GM12878 (cell line): ENCODE data around the gene COG1. TPM values are rescaled to one million over a fixed set of nuclear protein-coding genes. Genes with fewer than 3 reads are reported as not detected.
A peak's percentile ranks its signal among the peaks of the same experiment; 100 is the strongest.

ENCODE experiments used
- CBX5 ChIP-seq: sonication (generic); IDR thresholded peaks from 2 replicates; pipeline ENCODE4 v1.6.1; 2016; ENCODE audit warnings: low read depth, moderate library complexity, mild to moderate bottlenecking, inconsistent platforms
- CHD2 ChIP-seq: IDR thresholded peaks from 2 replicates; pipeline ENCODE4 v1.6.1; 2011; ENCODE audit warnings: low read depth, low read length, improper control_type of control experiment, borderline replicate concordance
- DPF2 ChIP-seq: fragments of 450-650 bp; IDR thresholded peaks from 2 replicates; pipeline ENCODE4 v1.6.1; 2017; ENCODE audit warnings: mild to moderate bottlenecking
- ETV6 ChIP-seq, 2 experiments: fragments of 450-650 bp in 1 of 2; IDR thresholded peaks in 1 of 2; conservative IDR thresholded peaks in 1 of 2; 2 replicates each; pipeline ENCODE4 v1.6.1; 2014; ENCODE audit warnings: antibody characterized with exemption in 1 of 2, borderline replicate concordance in 1 of 2, low read depth in 1 of 2, mild to moderate bottlenecking in 1 of 2, moderate library complexity in 1 of 2
- EZH2 ChIP-seq: IDR thresholded peaks from 2 replicates; pipeline ENCODE4 v1.6.1; 2012; ENCODE audit warnings: low read depth, mild to moderate bottlenecking, control low read depth, inconsistent platforms, low read length, borderline replicate concordance; ENCODE audit not compliant: control insufficient read depth
- FOS ChIP-seq: IDR thresholded peaks from 3 replicates; pipeline ENCODE4 v1.6.1; 2011; ENCODE audit warnings: borderline replicate concordance; ENCODE audit not compliant: insufficient read length; ENCODE audit errors: extremely low read depth
- LARP7 ChIP-seq: fragments of 450-650 bp; IDR thresholded peaks from 2 replicates; pipeline ENCODE4 v1.6.1; 2017; ENCODE audit warnings: mild to moderate bottlenecking
- NBN ChIP-seq: fragments of 450-650 bp; IDR thresholded peaks from 2 replicates; pipeline ENCODE4 v1.6.1; 2016
- NR2C1 ChIP-seq: fragments of 450-650 bp; IDR thresholded peaks from 2 replicates; pipeline ENCODE4 v1.6.1; 2017; ENCODE audit warnings: antibody characterized with exemption, mild to moderate bottlenecking, moderate library complexity
- POLR2AphosphoS5 ChIP-seq: IDR thresholded peaks from 2 replicates; pipeline ENCODE4 v1.6.1; 2011; ENCODE audit warnings: mild to moderate bottlenecking, low read length, inconsistent platforms
- SIX5 ChIP-seq: IDR thresholded peaks from 2 replicates; pipeline ENCODE4 v1.6.1; 2011; ENCODE audit warnings: mild to moderate bottlenecking, low read depth, low read length, moderate library complexity; ENCODE audit not compliant: severe bottlenecking
- SPI1 ChIP-seq: IDR thresholded peaks from 2 replicates; pipeline ENCODE4 v1.6.1; 2011; ENCODE audit warnings: low read depth, mild to moderate bottlenecking, low read length, moderate library complexity, borderline replicate concordance; ENCODE audit not compliant: insufficient read depth
- STAT1 ChIP-seq: fragments of 450-650 bp; conservative IDR thresholded peaks from 2 replicates; pipeline ENCODE4 v1.6.1; 2014; ENCODE audit warnings: antibody characterized with exemption, mild to moderate bottlenecking
- STAT3 ChIP-seq: IDR thresholded peaks from 2 replicates; pipeline ENCODE4 v1.6.1; 2011; ENCODE audit warnings: low read depth, low read length, improper control_type of control experiment
- TBL1XR1 ChIP-seq: IDR thresholded peaks from 2 replicates; pipeline ENCODE4 v1.6.1; 2012; ENCODE audit warnings: low read depth, low read length, improper control_type of control experiment
- TCF3 ChIP-seq: IDR thresholded peaks from 2 replicates; pipeline ENCODE4 v1.6.1; 2012; ENCODE audit warnings: low read depth, mild to moderate bottlenecking, low read length, borderline replicate concordance; ENCODE audit not compliant: insufficient read depth
- ZNF207 ChIP-seq: fragments of 450-650 bp; IDR thresholded peaks from 2 replicates; pipeline ENCODE4 v1.6.1; 2014; ENCODE audit warnings: antibody characterized with exemption, mild to moderate bottlenecking, borderline replicate concordance
- ZNF274 ChIP-seq: IDR thresholded peaks from one replicate; pipeline ENCODE4 v1.8.0; 2011; ENCODE audit not compliant: insufficient read length, insufficient read depth
- polyA plus RNA-seq, 11 experiments: library from polyadenylated mRNA; depleted of rRNA in 4 of 11; unstranded in 6 of 11; stranded (reverse) in 5 of 11; fragments of >200 nt; fragmentation: Nextera tagmentation in 4 of 11; fragmentation: Illumina TruSeq in 1 of 11; extraction: Ambion mirVana in 4 of 11; extraction: Trizol in 1 of 11; gene quantifications; 1 replicate in 1 of 11; 2 replicates in 10 of 11; pipeline versions ENCODE4 v1.2.1 to v1.2.3, GENCODE V29; 2011 to 2016; ENCODE audit warnings: inconsistent platforms in 2 of 11, missing spikeins in 2 of 11, low read depth in 1 of 11
- total RNA-seq, 4 experiments: library from RNA; depleted of rRNA in 3 of 4; stranded (reverse); fragments of >200 nt in 3 of 4; fragmentation: Illumina TruSeq in 1 of 4; extraction: Trizol in 1 of 4; gene quantifications; 2 replicates each; pipeline versions ENCODE4 v1.2.1 to v1.2.3, GENCODE V29; 2013 to 2021
- TF ChIP-seq, protein P1 (sequence below): fragments of 450-650 bp; IDR thresholded peaks from 2 replicates; pipeline ENCODE4 v1.6.1; 2014; ENCODE audit warnings: mild to moderate bottlenecking
- TF ChIP-seq, protein P2 (sequence below), 3 experiments: IDR thresholded peaks in 2 of 3; conservative IDR thresholded peaks in 1 of 3; 2 replicates each; pipeline ENCODE4 v1.5.1; 2011; ENCODE audit warnings: low read depth in 3 of 3, low read length in 3 of 3, mild to moderate bottlenecking in 3 of 3, control low read depth in 2 of 3, moderate library complexity in 2 of 3, inconsistent platforms in 1 of 3, mixed read lengths in 1 of 3; ENCODE audit not compliant: control insufficient read depth in 2 of 3, insufficient read depth in 1 of 3; ENCODE audit errors: extremely low read depth in 1 of 3
- TF ChIP-seq, protein P3 (sequence below): fragments of 450-650 bp; IDR thresholded peaks from 2 replicates; pipeline ENCODE4 v1.6.1; 2017; ENCODE audit warnings: antibody characterized with exemption, mild to moderate bottlenecking, moderate library complexity
- TF ChIP-seq, protein P4 (sequence below): IDR thresholded peaks from 2 replicates; pipeline ENCODE4 v1.6.1; 2012; ENCODE audit warnings: mild to moderate bottlenecking, low read depth, low read length

The COG1 gene
- total and polyA plus RNA-seq, 10 of the 15 experiments (the other 5 are each of a cell fraction or from before 2014, with no cell fraction given), result 10.5 to 24.1 (median 18.1) TPM

DNA sequence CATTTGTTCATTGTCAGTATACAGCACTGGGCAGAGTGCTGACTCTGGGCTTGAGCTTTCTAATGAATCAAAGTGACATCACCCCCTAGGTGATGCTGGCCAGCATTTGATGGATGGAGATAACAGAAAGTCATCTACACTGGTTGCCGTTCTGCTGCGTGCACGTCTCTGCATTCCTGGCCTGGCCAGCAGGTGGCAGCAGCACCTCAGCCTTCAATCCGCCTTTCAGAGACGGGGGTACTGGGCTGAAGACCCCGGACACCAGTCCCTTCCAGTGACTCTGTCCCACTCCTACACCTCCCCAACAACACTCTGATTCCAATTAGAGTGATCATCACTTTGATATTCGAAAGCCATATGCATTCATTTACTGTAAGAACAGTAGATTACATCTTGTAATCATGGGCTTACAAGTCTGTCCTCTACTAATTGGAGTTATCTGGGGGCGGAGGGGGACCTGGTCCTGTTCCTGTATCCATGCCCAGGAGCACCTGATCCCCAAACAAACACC, 62.9 kb downstream of the COG1 start (continued):
- no peak for TF ChIP-seq STAT3
- TF ChIP-seq CHD2, result no peak
- peak; percentile 40; the same call in 1 of the 2 replicates for TF ChIP-seq NBN
- TF ChIP-seq, protein P1, sequence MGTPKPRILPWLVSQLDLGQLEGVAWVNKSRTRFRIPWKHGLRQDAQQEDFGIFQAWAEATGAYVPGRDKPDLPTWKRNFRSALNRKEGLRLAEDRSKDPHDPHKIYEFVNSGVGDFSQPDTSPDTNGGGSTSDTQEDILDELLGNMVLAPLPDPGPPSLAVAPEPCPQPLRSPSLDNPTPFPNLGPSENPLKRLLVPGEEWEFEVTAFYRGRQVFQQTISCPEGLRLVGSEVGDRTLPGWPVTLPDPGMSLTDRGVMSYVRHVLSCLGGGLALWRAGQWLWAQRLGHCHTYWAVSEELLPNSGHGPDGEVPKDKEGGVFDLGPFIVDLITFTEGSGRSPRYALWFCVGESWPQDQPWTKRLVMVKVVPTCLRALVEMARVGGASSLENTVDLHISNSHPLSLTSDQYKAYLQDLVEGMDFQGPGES, result no peak; the same call in 1 of the 2 replicates
- 0 out of 2 replicates have a peak, but pooled peaks have one; percentile 33 for TF ChIP-seq TBL1XR1
- TF ChIP-seq STAT1, result no peak
- TF ChIP-seq SIX5, result no peak
- TF ChIP-seq, protein P2, sequence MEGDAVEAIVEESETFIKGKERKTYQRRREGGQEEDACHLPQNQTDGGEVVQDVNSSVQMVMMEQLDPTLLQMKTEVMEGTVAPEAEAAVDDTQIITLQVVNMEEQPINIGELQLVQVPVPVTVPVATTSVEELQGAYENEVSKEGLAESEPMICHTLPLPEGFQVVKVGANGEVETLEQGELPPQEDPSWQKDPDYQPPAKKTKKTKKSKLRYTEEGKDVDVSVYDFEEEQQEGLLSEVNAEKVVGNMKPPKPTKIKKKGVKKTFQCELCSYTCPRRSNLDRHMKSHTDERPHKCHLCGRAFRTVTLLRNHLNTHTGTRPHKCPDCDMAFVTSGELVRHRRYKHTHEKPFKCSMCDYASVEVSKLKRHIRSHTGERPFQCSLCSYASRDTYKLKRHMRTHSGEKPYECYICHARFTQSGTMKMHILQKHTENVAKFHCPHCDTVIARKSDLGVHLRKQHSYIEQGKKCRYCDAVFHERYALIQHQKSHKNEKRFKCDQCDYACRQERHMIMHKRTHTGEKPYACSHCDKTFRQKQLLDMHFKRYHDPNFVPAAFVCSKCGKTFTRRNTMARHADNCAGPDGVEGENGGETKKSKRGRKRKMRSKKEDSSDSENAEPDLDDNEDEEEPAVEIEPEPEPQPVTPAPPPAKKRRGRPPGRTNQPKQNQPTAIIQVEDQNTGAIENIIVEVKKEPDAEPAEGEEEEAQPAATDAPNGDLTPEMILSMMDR (IDR thresholded peaks at IDR 0.05 in 2 of 3, conservative IDR thresholded peaks at IDR 0.05 in 1 of 3; ENCODE audit: control insufficient read depth in 2 of 3, extremely low read depth in 1 of 3, insufficient read depth in 1 of 3, low read depth in 3 of 3, low read length in 3 of 3), result peak; percentile 95 to 98 (median 97)
- no peak; the same call in 1 of the 2 replicates for TF ChIP-seq LARP7
- TF ChIP-seq NR2C1, result no peak
- no peak for TF ChIP-seq CBX5
- no peak for TF ChIP-seq TCF3
- TF ChIP-seq, protein P3, sequence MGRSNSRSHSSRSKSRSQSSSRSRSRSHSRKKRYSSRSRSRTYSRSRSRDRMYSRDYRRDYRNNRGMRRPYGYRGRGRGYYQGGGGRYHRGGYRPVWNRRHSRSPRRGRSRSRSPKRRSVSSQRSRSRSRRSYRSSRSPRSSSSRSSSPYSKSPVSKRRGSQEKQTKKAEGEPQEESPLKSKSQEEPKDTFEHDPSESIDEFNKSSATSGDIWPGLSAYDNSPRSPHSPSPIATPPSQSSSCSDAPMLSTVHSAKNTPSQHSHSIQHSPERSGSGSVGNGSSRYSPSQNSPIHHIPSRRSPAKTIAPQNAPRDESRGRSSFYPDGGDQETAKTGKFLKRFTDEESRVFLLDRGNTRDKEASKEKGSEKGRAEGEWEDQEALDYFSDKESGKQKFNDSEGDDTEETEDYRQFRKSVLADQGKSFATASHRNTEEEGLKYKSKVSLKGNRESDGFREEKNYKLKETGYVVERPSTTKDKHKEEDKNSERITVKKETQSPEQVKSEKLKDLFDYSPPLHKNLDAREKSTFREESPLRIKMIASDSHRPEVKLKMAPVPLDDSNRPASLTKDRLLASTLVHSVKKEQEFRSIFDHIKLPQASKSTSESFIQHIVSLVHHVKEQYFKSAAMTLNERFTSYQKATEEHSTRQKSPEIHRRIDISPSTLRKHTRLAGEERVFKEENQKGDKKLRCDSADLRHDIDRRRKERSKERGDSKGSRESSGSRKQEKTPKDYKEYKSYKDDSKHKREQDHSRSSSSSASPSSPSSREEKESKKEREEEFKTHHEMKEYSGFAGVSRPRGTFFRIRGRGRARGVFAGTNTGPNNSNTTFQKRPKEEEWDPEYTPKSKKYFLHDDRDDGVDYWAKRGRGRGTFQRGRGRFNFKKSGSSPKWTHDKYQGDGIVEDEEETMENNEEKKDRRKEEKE, result no peak
- no peak for TF ChIP-seq SPI1
- no peak for TF ChIP-seq ZNF207
- TF ChIP-seq FOS, result no peak
- no peak for TF ChIP-seq ZNF274
- no peak for TF ChIP-seq ETV6 (conservative IDR thresholded peaks at IDR 0.05 in 1 of 2, IDR thresholded peaks at IDR 0.05 in 1 of 2; ENCODE audit: borderline replicate concordance in 1 of 2, low read depth in 1 of 2)
- no peak for TF ChIP-seq EZH2
- TF ChIP-seq, protein P4, sequence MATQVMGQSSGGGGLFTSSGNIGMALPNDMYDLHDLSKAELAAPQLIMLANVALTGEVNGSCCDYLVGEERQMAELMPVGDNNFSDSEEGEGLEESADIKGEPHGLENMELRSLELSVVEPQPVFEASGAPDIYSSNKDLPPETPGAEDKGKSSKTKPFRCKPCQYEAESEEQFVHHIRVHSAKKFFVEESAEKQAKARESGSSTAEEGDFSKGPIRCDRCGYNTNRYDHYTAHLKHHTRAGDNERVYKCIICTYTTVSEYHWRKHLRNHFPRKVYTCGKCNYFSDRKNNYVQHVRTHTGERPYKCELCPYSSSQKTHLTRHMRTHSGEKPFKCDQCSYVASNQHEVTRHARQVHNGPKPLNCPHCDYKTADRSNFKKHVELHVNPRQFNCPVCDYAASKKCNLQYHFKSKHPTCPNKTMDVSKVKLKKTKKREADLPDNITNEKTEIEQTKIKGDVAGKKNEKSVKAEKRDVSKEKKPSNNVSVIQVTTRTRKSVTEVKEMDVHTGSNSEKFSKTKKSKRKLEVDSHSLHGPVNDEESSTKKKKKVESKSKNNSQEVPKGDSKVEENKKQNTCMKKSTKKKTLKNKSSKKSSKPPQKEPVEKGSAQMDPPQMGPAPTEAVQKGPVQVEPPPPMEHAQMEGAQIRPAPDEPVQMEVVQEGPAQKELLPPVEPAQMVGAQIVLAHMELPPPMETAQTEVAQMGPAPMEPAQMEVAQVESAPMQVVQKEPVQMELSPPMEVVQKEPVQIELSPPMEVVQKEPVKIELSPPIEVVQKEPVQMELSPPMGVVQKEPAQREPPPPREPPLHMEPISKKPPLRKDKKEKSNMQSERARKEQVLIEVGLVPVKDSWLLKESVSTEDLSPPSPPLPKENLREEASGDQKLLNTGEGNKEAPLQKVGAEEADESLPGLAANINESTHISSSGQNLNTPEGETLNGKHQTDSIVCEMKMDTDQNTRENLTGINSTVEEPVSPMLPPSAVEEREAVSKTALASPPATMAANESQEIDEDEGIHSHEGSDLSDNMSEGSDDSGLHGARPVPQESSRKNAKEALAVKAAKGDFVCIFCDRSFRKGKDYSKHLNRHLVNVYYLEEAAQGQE, result no peak
- no peak for TF ChIP-seq DPF2
- no peak for TF ChIP-seq POLR2AphosphoS5
